ENCODE measurements around the gene F8. TPM values are rescaled to one million over a fixed set of nuclear protein-coding genes. Genes with fewer than 3 reads are reported as not detected.

The F8 gene
- total and polyA plus RNA-seq, 10 of the 15 experiments (the other 5 are each of a cell fraction or from before 2014, with no cell fraction given), result 3.0 to 8.1 (median 5.1) TPM

DNA sequence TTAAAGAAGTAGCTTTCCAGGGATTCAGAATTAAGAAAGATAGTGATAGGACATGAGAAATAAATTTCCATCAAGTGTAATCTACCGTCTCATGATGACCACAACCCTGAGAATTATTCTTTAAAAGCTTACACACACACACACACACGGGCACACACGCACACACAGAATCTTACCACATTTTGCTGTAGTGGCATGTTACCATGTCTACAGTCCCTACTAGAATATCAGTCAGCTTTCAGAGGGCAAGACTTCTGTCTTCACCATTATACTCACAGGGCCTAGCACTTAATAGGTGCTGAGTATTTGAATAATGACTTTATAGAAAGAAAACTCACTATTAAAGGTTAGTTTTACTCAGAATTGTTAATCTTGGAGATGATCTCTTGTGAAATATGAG is 33.0 kb upstream of the F8 start:
- Histone ChIP-seq H3K4me3 (no peak overlapping the region), H3K9ac (ENCODE audit: control insufficient read depth, insufficient read depth, low read length) (no peak overlapping the region), H3K4me2 (ENCODE audit: control insufficient read depth, insufficient read depth) (no peak overlapping the region), H2AFZ (ENCODE audit: control insufficient read depth, low read depth, low read length) (no peak overlapping the region), H3K36me3 (ENCODE audit: control insufficient read depth in 2 of 2, insufficient read depth in 2 of 2, low read length in 1 of 2) (no peaks in the 10 kb centered on the region; a peak in 2 of 4 replicates), H4K20me1 (ENCODE audit: control insufficient read depth, insufficient read depth) (no peaks in the 10 kb centered on the region), H3K27ac (ENCODE audit: control insufficient read depth, insufficient read depth) (no peak overlapping the region), H3K27me3 (replicated peaks in 1 of 2; ENCODE audit: control insufficient read depth in 2 of 2, insufficient read depth in 2 of 2, low read length in 1 of 2) (no peaks in the 10 kb centered on the region), H3K4me1 (ENCODE audit: control insufficient read depth, insufficient read depth, low read length) (no peaks in the 10 kb centered on the region; the same call in 1 of the 2 replicates), H3K9me3 (replicated peaks; ENCODE audit: control insufficient read depth, insufficient read depth, low read length) (no peaks in the 10 kb centered on the region), H3K79me2 (ENCODE audit: control insufficient read depth, insufficient read depth, low read length) (no peaks in the 10 kb centered on the region)
- no peak for DNase-seq (ENCODE audit: low read depth, low spot score)
- SMC1A ChIA-PET (ENCODE audit: uncharacterized antibody, unreplicated experiment), result interaction anchor here (1.2 to 5.2 kb wide), 4 partner anchors 8 to 138 kb away, joined by 3 to 145 read pairs (median 4); no protein-coding TSS in a partner anchor
- RAD21 ChIA-PET (ENCODE audit: unreplicated experiment), result interaction anchor here (2.2 to 3.4 kb wide), 3 partner anchors 67 to 137 kb away, joined by 17 to 29 read pairs (median 21); no protein-coding TSS in a partner anchor
- no TSS peak for BruUV-seq (replicated peaks)
- POLR2A ChIA-PET, result no interaction called here
- WGBS (ENCODE audit: insufficient coverage, insufficient replicate concordance, low lambda C conversion rate, missing lambda C conversion rate), result 68% methylated on average over 3 of the region's 3 CpGs
- no peak for FAIRE-seq
- no peak for ATAC-seq
- intact Hi-C loops (cut with micrococcal nuclease; ENCODE audit: unreplicated experiment), result loop anchor here (5.0 kb wide), 1 partner anchor 138 kb away; no protein-coding TSS in a partner anchor
- in situ Hi-C loops (cut with MboI), result loop anchor here (5.0 kb wide), 1 partner anchor 73 kb away; no protein-coding TSS in a partner anchor
- CTCF ChIA-PET, result interaction anchor here (1.0 to 6.4 kb wide), 7 partner anchors 8 to 138 kb away, joined by 3 to 181 read pairs (median 6); no protein-coding TSS in a partner anchor
- TF ChIP-seq ETV6 (conservative IDR thresholded peaks at IDR 0.05 in 1 of 2, IDR thresholded peaks at IDR 0.05 in 1 of 2; ENCODE audit: borderline replicate concordance in 1 of 2, low read depth in 1 of 2), result no peak
- no peak for TF ChIP-seq MYB (IDR thresholded peaks at IDR 0.05; ENCODE audit: borderline replicate concordance, low read depth, low read length)
- TF ChIP-seq TCF7 (IDR thresholded peaks at IDR 0.05; ENCODE audit: borderline replicate concordance), result no peak
- no peak for TF ChIP-seq IKZF2 (IDR thresholded peaks at IDR 0.05)
- TF ChIP-seq POU2F2 (IDR thresholded peaks at IDR 0.05; ENCODE audit: borderline replicate concordance, low read depth, low read length), result no peak
- TF ChIP-seq KAT2A (conservative IDR thresholded peaks at IDR 0.05; ENCODE audit: control insufficient read depth, low read depth, low read length), result no peak
- TF ChIP-seq TCF12 (IDR thresholded peaks at IDR 0.05; ENCODE audit: low read depth, low read length), result no peak
- TF ChIP-seq JUNB (IDR thresholded peaks at IDR 0.05), result no peak
- TF ChIP-seq POLR2AphosphoS2 (IDR thresholded peaks at IDR 0.05; ENCODE audit: low read depth, low read length), result no peak
- no peak for TF ChIP-seq HDAC2 (IDR thresholded peaks at IDR 0.05)
- TF ChIP-seq, protein P1, sequence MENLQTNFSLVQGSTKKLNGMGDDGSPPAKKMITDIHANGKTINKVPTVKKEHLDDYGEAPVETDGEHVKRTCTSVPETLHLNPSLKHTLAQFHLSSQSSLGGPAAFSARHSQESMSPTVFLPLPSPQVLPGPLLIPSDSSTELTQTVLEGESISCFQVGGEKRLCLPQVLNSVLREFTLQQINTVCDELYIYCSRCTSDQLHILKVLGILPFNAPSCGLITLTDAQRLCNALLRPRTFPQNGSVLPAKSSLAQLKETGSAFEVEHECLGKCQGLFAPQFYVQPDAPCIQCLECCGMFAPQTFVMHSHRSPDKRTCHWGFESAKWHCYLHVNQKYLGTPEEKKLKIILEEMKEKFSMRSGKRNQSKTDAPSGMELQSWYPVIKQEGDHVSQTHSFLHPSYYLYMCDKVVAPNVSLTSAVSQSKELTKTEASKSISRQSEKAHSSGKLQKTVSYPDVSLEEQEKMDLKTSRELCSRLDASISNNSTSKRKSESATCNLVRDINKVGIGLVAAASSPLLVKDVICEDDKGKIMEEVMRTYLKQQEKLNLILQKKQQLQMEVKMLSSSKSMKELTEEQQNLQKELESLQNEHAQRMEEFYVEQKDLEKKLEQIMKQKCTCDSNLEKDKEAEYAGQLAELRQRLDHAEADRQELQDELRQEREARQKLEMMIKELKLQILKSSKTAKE (IDR thresholded peaks at IDR 0.05; ENCODE audit: low read depth, poor library complexity, severe bottlenecking), result no peak
- no peak for TF ChIP-seq SREBF1 (IDR thresholded peaks at IDR 0.05; ENCODE audit: low read length)
- TF ChIP-seq, protein P2, sequence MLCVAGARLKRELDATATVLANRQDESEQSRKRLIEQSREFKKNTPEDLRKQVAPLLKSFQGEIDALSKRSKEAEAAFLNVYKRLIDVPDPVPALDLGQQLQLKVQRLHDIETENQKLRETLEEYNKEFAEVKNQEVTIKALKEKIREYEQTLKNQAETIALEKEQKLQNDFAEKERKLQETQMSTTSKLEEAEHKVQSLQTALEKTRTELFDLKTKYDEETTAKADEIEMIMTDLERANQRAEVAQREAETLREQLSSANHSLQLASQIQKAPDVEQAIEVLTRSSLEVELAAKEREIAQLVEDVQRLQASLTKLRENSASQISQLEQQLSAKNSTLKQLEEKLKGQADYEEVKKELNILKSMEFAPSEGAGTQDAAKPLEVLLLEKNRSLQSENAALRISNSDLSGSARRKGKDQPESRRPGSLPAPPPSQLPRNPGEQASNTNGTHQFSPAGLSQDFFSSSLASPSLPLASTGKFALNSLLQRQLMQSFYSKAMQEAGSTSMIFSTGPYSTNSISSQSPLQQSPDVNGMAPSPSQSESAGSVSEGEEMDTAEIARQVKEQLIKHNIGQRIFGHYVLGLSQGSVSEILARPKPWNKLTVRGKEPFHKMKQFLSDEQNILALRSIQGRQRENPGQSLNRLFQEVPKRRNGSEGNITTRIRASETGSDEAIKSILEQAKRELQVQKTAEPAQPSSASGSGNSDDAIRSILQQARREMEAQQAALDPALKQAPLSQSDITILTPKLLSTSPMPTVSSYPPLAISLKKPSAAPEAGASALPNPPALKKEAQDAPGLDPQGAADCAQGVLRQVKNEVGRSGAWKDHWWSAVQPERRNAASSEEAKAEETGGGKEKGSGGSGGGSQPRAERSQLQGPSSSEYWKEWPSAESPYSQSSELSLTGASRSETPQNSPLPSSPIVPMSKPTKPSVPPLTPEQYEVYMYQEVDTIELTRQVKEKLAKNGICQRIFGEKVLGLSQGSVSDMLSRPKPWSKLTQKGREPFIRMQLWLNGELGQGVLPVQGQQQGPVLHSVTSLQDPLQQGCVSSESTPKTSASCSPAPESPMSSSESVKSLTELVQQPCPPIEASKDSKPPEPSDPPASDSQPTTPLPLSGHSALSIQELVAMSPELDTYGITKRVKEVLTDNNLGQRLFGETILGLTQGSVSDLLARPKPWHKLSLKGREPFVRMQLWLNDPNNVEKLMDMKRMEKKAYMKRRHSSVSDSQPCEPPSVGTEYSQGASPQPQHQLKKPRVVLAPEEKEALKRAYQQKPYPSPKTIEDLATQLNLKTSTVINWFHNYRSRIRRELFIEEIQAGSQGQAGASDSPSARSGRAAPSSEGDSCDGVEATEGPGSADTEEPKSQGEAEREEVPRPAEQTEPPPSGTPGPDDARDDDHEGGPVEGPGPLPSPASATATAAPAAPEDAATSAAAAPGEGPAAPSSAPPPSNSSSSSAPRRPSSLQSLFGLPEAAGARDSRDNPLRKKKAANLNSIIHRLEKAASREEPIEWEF (IDR thresholded peaks at IDR 0.05; ENCODE audit: insufficient replicate concordance, low read depth, low read length), result no peak
- no peak for TF ChIP-seq BHLHE40 (IDR thresholded peaks at IDR 0.05; ENCODE audit: borderline replicate concordance in 1 of 2, low read depth in 2 of 2, low read length in 1 of 2)
